Measurements from ENCODE around the gene RIMS4.
A peak's percentile ranks its signal among the peaks of the same experiment; 100 is the strongest.

RIMS4 gene

GRCh38 chr20:44736170-44737021, 74.0 kb downstream of the RIMS4 start:
- peak; percentile 61 to 63 for ATAC-seq

- no peak for ATAC-seq
Measured at GRCh38 chr20:44735816-44736169, 74.6 kb downstream of the RIMS4 start.

GRCh38 chr20:44734938-44735337, 75.4 kb downstream of the RIMS4 start:
- ATAC-seq: no peak

- peak in 1 of 2 donors; percentile 55 for ATAC-seq
Measured at GRCh38 chr20:44733341-44734069, 76.8 kb downstream of the RIMS4 start.

- ATAC-seq: no peak
Measured at GRCh38 chr20:44732327-44732726, 78.0 kb downstream of the RIMS4 start.

- no peak for ATAC-seq
Measured at GRCh38 chr20:44731657-44732056, 78.7 kb downstream of the RIMS4 start.

- ATAC-seq: no peak
Measured at GRCh38 chr20:44730441-44730840, 79.9 kb downstream of the RIMS4 start.

GRCh38 chr20:44728801-44729443, 81.4 kb downstream of the RIMS4 start:
- no peak for ATAC-seq

GRCh38 chr20:44727651-44728050, 82.7 kb downstream of the RIMS4 start:
- no peak for ATAC-seq

- no peak for ATAC-seq
Measured at GRCh38 chr20:44727039-44727438, 83.3 kb downstream of the RIMS4 start.

GRCh38 chr20:44725837-44726236, 84.5 kb downstream of the RIMS4 start:
- no peak for ATAC-seq

GRCh38 chr20:44724423-44725091, 85.8 kb downstream of the RIMS4 start:
- ATAC-seq: no peak

GRCh38 chr20:44723798-44724362, 86.5 kb downstream of the RIMS4 start:
- no peak for ATAC-seq

- ATAC-seq: no peak
Measured at GRCh38 chr20:44723391-44723790, 87.0 kb downstream of the RIMS4 start.

GRCh38 chr20:44722990-44723389, 87.4 kb downstream of the RIMS4 start:
- no peak for ATAC-seq

GRCh38 chr20:44721785-44722054, 88.6 kb downstream of the RIMS4 start:
- ATAC-seq: no peak

- ATAC-seq: no peak
Measured at GRCh38 chr20:44720997-44721784, 89.2 kb downstream of the RIMS4 start.

- ATAC-seq: no peak
Measured at GRCh38 chr20:44720621-44720996, 89.7 kb downstream of the RIMS4 start.

- no peak for ATAC-seq
Measured at GRCh38 chr20:44719841-44720240, 90.5 kb downstream of the RIMS4 start.

- ATAC-seq: no peak
Measured at GRCh38 chr20:44717986-44718385, 92.4 kb downstream of the RIMS4 start.

- ATAC-seq: no peak
Measured at GRCh38 chr20:44716309-44717106, 93.8 kb downstream of the RIMS4 start.

Measured in activated CD4-positive, CD25-positive, alpha-beta regulatory T cell treated with anti-CD3 and anti-CD28 coated beads, Interleukin-2, amount 50 U/mL, for 24 hours (primary cell).